Gastroesophageal sphincter (tissue), 4 donors: ENCODE data around the gene SUN1. TPM values are rescaled to one million over a fixed set of nuclear protein-coding genes. Genes with fewer than 3 reads are reported as not detected.
A peak's percentile ranks its signal among the peaks of the same experiment; 100 is the strongest.

ENCODE experiments used
- ATAC-seq: fragments of 150-250 bp; one replicate; pipeline ENCODE4 v1.9.1; 2016; ENCODE audit warnings: mild to moderate bottlenecking, moderate library complexity
- H3K27ac ChIP-seq, 4 donors: fragments of 200-600 bp; sonication (generic) in 3 of 4; 1 replicate in 3 of 4; 2 replicates in 1 of 4; pipeline ENCODE4 v1.5.1; 2016 to 2019
- H3K27me3 ChIP-seq: fragments of 200-600 bp; sonication (generic); one replicate; pipeline ENCODE4 v1.5.1; 2019
- H3K36me3 ChIP-seq, 2 donors: fragments of 200-600 bp; sonication (generic); one replicate each; pipeline ENCODE4 v1.5.1; 2019; ENCODE audit warnings: control low read depth in 1 of 2
- H3K4me1 ChIP-seq, 3 donors: fragments of 200-600 bp; sonication (generic); 1 replicate in 2 of 3; 2 replicates in 1 of 3; pipeline ENCODE4 v1.5.1; 2016 to 2019; ENCODE audit warnings: control low read depth in 2 of 3
- H3K4me3 ChIP-seq, 2 donors: fragments of 200-600 bp; sonication (generic); one replicate each; pipeline ENCODE4 v1.5.1; 2019; ENCODE audit warnings: mild to moderate bottlenecking in 1 of 2, moderate library complexity in 1 of 2
- H3K9me3 ChIP-seq, 3 donors: fragments of 200-600 bp; sonication (generic); one replicate each; pipeline ENCODE4 v1.5.1; 2017 to 2019; ENCODE audit warnings: control low read depth in 2 of 3
- EP300 ChIP-seq: sonication (generic); formaldehyde crosslinking; IDR thresholded peaks from one replicate; pipeline ENCODE4 v1.6.1; 2017; ENCODE audit warnings: antibody characterized with exemption, mild to moderate bottlenecking
- POLR2A ChIP-seq, 2 donors: fragments of 450-650 bp; IDR thresholded peaks; one replicate each; pipeline ENCODE4 v1.6.1; 2017; ENCODE audit warnings: antibody characterized with exemption in 2 of 2, mild to moderate bottlenecking in 2 of 2, moderate library complexity in 1 of 2
- POLR2AphosphoS5 ChIP-seq: sonication (generic); formaldehyde crosslinking; IDR thresholded peaks from one replicate; pipeline ENCODE4 v1.6.1; 2017; ENCODE audit warnings: antibody characterized with exemption
- WGBS, 2 donors: methylation state at CpG; one replicate each; pipeline ENCODE4 v1.1.5; 2018; ENCODE audit warnings: low coverage in 1 of 2; 5-methylcytosine and 5-hydroxymethylcytosine counted together
- total RNA-seq, 4 donors: library from RNA; depleted of rRNA; stranded (reverse); fragments of >200 nt; gene quantifications; one replicate each; pipeline ENCODE4 v1.1.0, GENCODE V29; 2016
- TF ChIP-seq, protein P1 (sequence below), 4 experiments: fragments of 200-600 bp in 2 of 4; fragments of 450-650 bp in 2 of 4; sonication (generic) in 1 of 4; IDR thresholded peaks; one replicate each; pipeline ENCODE4 v1.5.1; 2017 to 2019; ENCODE audit warnings: antibody characterized with exemption in 4 of 4, mild to moderate bottlenecking in 2 of 4, moderate library complexity in 2 of 4

Gene SUN1
- total RNA-seq, 4 donors from 2014 or later: 151 to 261 (median 231) TPM

DNA sequence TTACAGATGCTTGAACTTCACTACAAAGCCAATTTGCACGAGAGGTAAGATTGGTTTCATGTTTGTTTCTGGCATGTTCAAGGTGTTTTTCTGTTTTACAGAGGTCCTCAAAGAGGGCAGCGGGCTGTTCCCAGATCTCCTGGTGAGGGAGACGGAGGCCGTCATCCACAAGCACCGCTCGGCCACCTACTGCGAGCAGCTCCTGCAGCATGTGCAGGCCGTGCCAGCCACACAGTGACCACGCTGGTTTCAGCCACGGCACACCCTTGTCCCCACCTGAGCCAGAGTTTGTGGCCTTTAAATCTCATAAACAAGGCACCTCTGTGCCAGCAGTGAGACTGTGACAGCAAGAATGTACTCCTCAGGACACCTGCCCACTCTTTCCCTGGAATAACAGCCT lies 46.9 kb upstream of the SUN1 start:
- Histone ChIP-seq H3K36me3 (peaks cover 0 to 51% of the 10 kb centered on the region in 2 donors), H3K27me3 (no peaks in the 10 kb centered on the region), H3K4me1 (peaks cover 0 to 38% (median 0%) of the 10 kb centered on the region in 3 donors), H3K27ac (no peak overlapping the region), H3K9me3 (no peaks in the 10 kb centered on the region), H3K4me3 (no peak overlapping the region)
- no peak for TF ChIP-seq POLR2A (IDR thresholded peaks at IDR 0.05)
- TF ChIP-seq, protein P1, sequence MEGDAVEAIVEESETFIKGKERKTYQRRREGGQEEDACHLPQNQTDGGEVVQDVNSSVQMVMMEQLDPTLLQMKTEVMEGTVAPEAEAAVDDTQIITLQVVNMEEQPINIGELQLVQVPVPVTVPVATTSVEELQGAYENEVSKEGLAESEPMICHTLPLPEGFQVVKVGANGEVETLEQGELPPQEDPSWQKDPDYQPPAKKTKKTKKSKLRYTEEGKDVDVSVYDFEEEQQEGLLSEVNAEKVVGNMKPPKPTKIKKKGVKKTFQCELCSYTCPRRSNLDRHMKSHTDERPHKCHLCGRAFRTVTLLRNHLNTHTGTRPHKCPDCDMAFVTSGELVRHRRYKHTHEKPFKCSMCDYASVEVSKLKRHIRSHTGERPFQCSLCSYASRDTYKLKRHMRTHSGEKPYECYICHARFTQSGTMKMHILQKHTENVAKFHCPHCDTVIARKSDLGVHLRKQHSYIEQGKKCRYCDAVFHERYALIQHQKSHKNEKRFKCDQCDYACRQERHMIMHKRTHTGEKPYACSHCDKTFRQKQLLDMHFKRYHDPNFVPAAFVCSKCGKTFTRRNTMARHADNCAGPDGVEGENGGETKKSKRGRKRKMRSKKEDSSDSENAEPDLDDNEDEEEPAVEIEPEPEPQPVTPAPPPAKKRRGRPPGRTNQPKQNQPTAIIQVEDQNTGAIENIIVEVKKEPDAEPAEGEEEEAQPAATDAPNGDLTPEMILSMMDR (IDR thresholded peaks at IDR 0.05): no peak
- no peak for TF ChIP-seq EP300
- TF ChIP-seq POLR2AphosphoS5: no peak
- 83 to 90% methylated on average over 6 to 10 of the region's 10 CpGs for WGBS, 2 donors
- no peak for ATAC-seq

DNA sequence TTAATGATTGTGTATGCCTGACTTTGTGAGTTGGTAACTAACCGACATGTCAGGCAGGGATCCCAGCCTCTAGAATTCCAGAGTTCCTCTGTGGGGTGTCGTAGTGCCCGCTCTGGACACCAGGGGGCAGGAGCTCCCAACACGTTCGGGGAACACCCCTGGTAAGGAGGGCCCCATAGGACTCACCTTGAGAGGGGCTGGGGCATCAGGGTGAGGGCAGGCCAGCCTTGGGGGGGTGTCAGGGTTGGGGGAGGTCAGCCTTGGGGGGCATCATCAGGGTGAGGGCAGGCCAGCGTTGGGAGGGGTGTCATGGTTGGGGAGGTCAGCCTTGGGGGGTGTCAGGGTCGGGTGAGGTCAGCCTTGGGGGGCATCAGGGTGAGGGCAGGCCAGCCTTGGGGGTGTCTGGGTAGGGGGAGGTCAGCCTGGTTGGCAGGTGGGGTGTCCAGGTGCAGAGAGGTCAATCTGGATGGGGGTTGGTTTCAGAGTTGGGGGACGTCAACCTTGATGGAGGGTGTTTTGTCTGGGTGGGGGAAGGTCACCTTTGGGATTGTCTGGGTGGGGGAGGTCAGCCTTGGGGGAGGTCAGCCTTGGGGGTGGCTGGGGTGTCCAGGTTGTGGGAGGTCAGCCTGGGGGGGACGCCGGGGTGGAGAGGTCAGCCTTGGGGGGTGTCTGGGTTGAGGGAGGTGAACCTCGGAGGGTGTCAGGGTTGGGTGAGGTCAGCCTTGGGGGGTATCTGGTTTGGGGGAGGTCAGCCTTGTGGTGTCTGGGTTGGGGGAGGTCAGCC lies 45.6 kb upstream of the SUN1 start:
- peak; percentile 78 for ATAC-seq
- no peaks in the 10 kb centered on the region for H3K27me3 ChIP-seq
- peak overlapping the region in 2 of 4 donors; percentile 45 to 53 for H3K27ac ChIP-seq
- TF ChIP-seq, protein P1 (IDR thresholded peaks at IDR 0.05): peak in 3 of 4 experiments; percentile 87 to 91 (median 90)
- no peak for TF ChIP-seq POLR2A (IDR thresholded peaks at IDR 0.05)
- 6% methylated on average over 5 of the region's 11 CpGs; no CpG with 5 or more reads in 1 of the 2 donors for WGBS, 2 donors
- H3K36me3 ChIP-seq: peaks cover 0 to 48% of the 10 kb centered on the region in 2 donors
- no peak overlapping the region for H3K4me3 ChIP-seq
- no peaks in the 10 kb centered on the region for H3K9me3 ChIP-seq
- peaks cover 0 to 30% (median 0%) of the 10 kb centered on the region in 3 donors for H3K4me1 ChIP-seq

DNA sequence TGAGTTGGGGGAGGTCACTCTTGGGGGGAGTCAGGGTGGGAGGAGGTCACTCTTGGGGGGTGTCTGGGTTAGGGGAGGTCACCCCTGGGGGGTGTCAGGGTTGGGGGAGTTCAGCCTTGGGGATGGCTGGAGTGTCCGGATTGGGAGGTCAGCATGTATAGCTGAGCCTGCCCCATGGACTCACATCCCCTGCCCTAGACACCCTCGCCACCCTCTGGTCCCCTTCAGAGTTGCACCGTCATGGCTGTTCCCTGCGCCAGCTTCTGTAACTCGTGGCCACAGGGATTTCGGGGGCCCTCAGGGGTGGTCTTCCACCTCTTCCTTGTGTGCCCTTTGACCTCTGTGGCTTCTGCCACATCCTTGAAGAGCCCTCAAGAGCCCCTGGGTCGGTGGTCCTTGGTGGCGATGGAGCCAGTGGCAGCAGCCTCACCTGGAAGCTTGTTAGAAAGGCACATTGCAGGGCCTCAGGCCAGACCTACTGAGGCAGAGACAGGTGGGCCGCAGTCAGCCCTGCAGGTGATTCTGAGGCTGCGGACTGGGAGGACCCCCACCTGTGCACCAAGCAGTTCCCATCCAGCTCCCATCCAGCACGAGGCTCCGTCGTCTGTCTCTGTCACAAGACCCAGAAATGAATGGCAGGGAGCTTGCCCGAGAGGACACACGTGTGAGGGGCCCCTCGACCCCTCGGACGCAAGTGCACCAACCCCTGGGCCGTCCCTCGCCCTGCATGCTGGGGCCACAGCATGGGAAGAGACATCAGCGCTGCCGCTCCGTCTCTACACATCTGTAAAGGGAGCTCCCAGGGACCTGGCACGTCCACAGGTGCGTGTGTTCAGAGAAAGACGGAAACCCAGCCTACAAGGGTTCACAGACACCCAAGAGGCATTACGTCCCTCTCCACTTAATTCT lies 44.7 kb upstream of the SUN1 start:
- ATAC-seq: no peak
- Histone ChIP-seq H3K27me3 (no peaks in the 10 kb centered on the region), H3K27ac (no peak overlapping the region), H3K4me1 (peaks cover 0 to 25% (median 0%) of the 10 kb centered on the region in 3 donors), H3K9me3 (no peaks in the 10 kb centered on the region), H3K4me3 (no peak overlapping the region), H3K36me3 (peaks cover 0 to 39% of the 10 kb centered on the region in 2 donors)
- WGBS, 2 donors: 73 to 91% methylated on average over 2 to 7 of the region's 27 CpGs
- TF ChIP-seq POLR2A (IDR thresholded peaks at IDR 0.05) (no peak), EP300 (no peak), POLR2AphosphoS5 (no peak)
- TF ChIP-seq, protein P1 (IDR thresholded peaks at IDR 0.05): no peak

DNA sequence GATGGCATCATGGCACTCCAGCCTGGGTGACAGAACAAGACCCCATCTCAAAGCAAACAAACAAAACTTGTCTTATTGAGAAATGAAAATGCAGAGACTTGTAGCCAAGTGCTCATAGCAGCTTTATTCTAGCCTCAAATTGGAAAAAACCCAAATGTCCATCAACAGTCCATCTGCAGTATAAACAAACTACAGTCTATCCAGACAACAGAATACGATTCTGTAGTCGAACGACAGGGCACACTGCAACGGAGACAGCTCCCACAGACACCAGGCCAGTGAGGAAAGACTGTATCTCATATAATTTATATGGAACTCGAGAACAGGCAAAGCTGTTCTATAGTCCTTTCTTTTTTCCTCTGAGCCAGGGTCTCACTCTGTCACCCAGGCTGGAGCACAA lies 40.8 kb upstream of the SUN1 start:
- TF ChIP-seq, protein P1 (IDR thresholded peaks at IDR 0.05): no peak
- no peak for TF ChIP-seq EP300
- TF ChIP-seq POLR2A (IDR thresholded peaks at IDR 0.05): no peak
- TF ChIP-seq POLR2AphosphoS5: no peak
- 53 to 80% methylated on average over 1 to 5 of the region's 5 CpGs for WGBS, 2 donors

More for the DNA sequence above, 40.8 kb upstream of the SUN1 start:
- Histone ChIP-seq H3K36me3 (peaks cover 0 to 7% of the 10 kb centered on the region in 2 donors), H3K4me3 (no peak overlapping the region), H3K9me3 (no peaks in the 10 kb centered on the region), H3K27me3 (no peaks in the 10 kb centered on the region), H3K4me1 (peaks cover 0 to 19% (median 0%) of the 10 kb centered on the region in 3 donors), H3K27ac (no peak overlapping the region)
- ATAC-seq: no peak
